DMS79 treated with DMSO at 0.1 percent for 48 hours (cell line): ENCODE data around the gene ASIC4.

ENCODE experiments used
- DNase-seq: peaks from one replicate; lab custom pipeline; 2025; lab: John Stamatoyannopoulos, UW

The ASIC4 gene

DNA sequence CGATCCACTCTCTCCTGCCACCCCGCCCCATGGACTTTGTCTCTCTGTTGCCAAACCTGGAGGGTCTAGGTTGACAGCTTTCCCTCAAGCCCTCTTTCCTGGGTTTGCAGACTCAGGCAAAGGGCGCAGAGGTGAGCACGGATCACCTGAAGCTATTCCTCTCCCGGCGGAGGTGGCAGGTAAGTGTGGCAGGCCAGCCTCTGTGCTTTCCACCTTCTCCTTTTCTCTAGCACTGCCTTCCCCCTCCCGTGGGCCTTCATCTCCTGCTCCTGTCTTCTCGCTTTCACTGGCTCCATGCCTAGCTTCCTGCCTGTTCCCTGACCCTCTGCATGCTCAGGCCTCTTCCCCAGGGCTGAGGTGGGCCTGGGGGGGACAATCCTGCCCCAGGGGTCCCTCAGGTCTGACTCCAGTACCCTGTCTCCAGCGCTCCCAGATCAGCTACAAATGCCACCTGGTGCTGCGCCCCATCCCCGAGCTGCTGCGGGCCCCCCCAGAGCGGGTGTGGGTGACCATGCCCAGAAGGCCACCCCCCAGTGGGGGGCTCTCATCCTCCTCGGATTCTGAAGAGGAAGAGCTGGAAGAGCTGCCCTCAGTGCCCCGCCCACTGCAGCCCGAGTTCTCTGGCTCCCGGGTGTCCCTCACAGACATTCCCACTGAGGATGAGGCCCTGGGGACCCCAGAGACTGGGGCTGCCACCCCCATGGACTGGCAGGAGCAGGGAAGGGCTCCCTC, 31.4 kb upstream of the ASIC4 start:
- DNase-seq, result no peak

GRCh38 chr2:219483451-219484342, 30.6 kb upstream of the ASIC4 start:
- no peak for DNase-seq

DNA sequence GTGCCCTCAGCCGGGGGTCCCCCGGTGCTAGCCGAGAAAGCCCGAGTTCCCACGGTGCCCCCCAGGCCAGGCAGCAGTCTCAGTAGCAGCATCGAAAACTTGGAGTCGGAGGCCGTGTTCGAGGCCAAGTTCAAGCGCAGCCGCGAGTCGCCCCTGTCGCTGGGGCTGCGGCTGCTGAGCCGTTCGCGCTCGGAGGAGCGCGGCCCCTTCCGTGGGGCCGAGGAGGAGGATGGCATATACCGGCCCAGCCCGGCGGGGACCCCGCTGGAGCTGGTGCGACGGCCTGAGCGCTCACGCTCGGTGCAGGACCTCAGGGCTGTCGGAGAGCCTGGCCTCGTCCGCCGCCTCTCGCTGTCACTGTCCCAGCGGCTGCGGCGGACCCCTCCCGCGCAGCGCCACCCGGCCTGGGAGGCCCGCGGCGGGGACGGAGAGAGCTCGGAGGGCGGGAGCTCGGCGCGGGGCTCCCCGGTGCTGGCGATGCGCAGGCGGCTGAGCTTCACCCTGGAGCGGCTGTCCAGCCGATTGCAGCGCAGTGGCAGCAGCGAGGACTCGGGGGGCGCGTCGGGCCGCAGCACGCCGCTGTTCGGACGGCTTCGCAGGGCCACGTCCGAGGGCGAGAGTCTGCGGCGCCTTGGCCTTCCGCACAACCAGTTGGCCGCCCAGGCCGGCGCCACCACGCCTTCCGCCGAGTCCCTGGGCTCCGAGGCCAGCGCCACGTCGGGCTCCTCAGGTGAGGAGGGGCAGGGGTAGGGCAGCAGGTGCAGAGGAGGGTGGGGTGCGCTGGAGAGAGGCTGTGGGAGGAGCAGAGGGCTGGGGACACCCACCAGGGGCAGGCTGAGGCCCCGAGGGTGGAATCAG, 29.7 kb upstream of the ASIC4 start:
- peak; percentile 45 for DNase-seq

DNA sequence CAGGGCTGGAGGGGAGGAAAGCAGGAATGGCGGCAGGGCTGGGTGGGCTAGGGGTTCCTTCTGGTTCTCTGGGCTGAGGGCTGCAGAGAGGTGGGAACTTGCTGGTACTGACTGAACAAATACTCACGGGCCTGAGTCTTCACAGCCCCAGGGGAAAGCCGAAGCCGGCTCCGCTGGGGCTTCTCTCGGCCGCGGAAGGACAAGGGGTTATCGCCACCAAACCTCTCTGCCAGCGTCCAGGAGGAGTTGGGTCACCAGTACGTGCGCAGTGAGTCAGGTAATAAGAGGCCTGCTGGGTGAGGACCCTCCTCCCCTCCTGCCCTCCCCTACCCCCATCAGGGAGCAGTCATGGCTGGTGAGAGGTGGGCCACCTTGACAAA, 29.1 kb upstream of the ASIC4 start:
- DNase-seq, result no peak

DNA sequence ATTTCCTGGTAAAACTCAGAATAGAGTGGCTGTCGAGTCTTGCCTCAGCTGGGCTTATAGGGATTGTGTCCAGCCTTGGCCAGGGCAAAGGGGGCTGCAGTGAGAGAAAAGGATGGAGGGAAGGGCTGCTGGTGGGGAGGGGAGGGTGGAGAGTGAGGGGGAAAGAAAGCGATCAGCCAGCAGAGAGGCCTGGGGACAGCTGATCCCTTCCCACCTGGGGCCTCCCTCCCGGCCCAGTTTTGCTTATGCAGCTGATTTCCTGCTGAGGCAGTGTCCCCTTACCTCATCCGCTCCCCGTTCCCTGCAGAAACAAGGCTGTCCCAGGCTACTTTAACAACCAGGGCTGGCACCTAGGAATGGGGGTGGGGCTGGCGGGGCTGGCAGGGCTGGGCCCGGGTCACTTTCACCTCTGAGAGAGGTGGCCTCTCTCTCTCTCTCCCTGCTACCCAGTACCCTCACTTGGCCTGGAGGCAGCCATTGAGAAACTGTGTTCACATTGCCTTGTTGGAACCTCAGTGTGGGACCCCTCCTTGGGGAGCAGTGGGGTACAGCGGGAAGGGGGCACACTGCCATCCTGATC, 27.8 kb upstream of the ASIC4 start:
- DNase-seq, result no peak

GRCh38 chr2:219488149-219488843, 26.0 kb upstream of the ASIC4 start:
- no peak for DNase-seq

- DNase-seq, result no peak
Measured at GRCh38 chr2:219488844-219489194, 25.5 kb upstream of the ASIC4 start.

DNA sequence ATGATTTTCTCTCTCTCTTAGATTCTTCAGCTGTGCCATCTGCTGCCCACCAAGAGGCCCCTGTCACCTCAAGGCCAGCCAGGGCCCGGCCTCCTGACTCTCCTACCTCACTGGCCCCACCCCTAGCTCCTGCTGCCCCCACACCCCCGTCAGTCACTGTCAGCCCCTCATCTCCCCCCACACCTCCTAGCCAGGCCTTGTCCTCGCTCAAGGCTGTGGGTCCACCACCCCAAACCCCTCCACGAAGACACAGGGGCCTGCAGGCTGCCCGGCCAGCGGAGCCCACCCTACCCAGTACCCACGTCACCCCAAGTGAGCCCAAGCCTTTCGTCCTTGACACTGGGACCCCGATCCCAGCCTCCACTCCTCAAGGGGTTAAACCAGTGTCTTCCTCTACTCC, 25.0 kb upstream of the ASIC4 start:
- no peak for DNase-seq

DNA sequence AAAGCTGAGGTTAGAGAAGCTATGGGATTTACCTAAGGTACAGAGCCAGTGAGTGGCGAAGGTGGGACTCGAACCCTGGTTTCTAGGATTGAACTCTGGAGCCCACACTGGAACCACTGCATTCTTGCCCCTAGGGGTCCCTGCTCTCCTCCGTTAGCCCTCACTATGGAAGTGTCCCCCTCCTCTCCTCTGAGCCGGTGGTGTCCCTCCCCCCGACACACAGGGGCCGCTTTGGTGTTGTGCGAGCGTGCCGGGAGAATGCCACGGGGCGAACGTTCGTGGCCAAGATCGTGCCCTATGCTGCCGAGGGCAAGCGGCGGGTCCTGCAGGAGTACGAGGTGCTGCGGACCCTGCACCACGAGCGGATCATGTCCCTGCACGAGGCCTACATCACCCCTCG, 24.1 kb upstream of the ASIC4 start:
- DNase-seq, result no peak

DNA sequence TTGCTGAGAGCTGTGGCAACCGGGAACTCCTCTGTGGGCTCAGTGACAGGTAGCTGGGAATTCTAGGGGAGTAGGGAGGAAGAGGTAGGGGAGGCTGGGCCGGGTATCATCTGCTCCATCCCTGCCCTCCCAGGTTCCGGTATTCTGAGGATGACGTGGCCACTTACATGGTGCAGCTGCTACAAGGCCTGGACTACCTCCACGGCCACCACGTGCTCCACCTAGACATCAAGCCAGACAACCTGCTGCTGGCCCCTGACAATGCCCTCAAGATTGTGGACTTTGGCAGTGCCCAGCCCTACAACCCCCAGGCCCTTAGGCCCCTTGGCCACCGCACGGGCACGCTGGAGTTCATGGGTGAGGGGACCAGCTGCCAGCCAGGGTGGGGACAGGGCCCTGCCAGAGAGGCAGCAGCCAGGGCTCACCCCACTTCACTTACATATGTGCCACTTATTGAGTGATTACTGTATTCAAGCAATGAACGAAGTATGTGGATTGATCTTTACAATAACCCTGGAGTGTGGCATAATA, 23.6 kb upstream of the ASIC4 start:
- DNase-seq, result no peak

DNA sequence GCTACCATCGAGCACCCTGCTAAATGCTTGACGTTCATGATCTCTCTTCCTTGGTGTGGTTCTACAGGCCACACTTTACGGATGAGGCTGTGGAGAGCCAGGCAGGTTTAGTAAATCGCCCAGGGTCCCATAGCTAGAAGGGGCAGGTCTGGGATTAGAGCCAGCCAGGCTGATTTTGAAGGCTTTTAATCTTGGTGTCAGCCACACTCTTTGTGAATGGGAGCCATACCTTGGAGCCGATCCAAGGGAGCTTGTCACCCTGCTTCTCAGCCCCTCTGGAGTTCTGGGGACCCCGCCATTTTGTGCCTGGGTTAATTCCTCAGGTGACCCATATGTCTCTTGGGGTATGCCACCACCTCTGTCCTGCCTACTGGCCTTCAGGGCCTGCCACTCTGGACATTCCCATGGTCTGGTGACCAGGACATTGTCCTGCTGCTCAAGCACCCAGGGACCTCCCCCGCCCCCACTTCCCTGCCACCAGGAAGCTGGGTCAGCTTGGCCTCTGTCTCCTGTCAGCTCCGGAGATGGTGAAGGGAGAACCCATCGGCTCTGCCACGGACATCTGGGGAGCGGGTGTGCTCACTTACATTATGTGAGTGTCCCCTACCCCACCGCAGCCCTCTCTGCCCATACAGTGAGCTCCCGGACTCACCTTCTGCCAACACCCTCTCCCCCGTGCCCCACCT, 22.9 kb upstream of the ASIC4 start:
- no peak for DNase-seq

- no peak for DNase-seq
Measured at GRCh38 chr2:219492575-219492974, 21.7 kb upstream of the ASIC4 start.

GRCh38 chr2:219493086-219493485, 21.2 kb upstream of the ASIC4 start:
- DNase-seq, result no peak

DNA sequence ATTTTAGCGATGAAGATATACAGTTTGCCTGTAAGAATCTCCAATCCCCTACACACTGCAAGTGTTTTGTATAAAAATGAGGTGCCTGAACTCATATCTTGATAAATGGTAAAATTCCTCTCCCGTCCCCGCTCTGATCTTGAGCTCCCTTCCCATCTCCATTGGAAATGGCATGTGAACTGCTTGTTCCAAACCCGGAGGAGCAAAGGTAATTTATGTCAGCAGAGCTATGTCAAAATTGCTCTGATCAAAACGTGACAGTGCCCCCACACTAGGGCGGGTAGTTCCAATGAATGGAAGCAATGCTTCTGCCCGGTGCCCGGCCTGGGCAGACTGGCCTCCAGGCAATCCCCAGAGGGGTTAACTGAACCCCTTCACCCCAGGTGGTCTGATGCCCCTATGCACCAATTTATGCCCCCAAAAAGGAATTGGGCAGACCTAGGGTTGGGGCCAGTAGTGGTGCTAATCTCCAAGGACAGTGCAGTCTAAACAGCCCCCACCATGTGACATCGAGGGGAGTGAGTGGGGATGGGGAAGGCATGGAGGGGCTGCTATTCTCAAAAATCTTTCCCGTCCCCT, 19.2 kb upstream of the ASIC4 start:
- DNase-seq, result no peak

DNA sequence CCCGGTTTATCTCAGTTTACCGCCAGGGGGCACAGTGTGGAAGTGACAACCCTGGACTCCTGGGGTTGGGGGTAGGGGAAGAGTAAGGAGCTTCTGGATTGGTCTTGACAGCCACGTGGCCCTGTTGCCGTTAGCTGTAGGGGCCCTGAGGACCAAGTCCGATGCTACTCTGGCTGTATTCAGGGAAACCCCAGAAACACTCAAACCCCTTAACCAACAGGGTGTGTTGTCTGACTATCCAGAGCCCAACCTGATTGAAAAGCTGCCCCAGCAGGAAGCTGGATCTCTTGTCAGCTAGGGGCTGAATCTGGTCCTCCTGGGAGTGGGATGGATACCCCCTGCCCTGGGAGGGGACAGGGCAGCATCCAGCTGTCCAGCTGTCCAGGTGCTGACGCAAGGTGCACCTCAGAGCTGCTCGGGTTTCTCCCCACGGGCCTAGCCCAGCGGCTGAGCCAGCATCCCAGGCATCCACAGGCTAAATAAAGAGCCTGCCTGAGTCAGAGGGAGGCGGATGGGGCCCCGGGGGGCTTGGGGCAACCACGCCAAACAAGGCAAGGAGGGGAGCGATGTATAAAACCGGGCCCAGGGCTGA, 18.7 kb upstream of the ASIC4 start:
- DNase-seq, result peak; percentile 9

DNA sequence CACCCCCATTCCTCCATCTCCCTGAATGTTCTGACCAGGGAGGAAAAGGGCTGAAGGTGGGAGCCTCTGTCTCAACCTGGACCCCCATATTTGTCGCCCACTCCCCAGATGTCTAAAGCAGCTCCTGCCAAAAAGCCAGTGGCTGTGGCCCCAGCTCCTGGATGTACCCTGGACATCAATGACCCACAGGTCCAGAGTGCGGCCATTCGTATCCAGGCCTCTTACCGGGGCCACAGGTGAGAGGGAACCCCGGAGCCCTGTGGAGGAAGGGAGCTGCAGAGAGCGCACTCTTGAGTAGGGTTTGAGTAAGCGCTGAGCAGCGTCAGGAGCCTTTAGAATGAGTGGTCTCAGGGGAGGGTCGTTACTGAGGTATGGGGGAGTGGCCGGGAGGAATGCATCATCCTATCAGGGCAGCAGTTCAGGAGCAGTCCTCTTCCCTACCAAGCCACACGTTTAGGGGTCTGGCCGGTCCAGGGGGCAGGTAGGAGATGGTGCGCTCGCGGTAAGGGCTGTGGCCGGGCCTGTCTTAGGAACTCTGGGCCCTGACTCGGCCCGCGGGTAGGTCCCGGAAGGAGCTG, 17.9 kb upstream of the ASIC4 start:
- peak; percentile 38 for DNase-seq

DNA sequence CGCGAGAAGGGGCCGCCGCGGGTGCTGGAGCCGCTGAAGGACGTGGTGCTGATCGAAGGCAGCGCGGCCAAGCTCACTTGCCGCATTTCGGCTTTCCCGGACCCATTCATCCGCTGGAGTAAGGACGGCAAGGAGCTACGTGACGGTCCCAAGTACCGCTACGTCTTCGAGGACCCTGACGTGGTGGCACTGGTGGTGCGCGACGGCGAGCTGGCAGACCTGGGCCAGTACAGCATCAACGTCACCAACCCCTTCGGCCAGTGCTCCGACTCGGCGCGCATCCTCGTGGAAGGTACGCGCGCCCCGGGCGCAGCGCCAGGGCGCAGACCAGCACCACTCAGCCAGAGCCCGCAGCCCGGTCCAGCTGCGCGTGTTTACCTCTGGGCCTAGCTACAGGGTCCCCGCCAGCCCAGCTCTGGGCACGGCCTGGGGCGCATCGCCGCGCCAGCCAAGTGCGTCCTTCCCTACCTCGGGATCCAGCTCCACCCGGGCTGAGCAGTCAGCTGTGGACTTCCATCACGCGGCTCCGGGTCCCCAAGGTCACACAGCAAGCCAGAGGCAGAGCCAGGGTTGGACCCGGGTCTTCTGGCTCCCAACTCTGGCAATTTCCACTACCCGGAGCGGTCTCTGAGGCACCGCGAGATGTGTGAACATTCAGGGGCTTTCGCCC, 17.3 kb upstream of the ASIC4 start:
- peak; percentile 38 for DNase-seq

DNA sequence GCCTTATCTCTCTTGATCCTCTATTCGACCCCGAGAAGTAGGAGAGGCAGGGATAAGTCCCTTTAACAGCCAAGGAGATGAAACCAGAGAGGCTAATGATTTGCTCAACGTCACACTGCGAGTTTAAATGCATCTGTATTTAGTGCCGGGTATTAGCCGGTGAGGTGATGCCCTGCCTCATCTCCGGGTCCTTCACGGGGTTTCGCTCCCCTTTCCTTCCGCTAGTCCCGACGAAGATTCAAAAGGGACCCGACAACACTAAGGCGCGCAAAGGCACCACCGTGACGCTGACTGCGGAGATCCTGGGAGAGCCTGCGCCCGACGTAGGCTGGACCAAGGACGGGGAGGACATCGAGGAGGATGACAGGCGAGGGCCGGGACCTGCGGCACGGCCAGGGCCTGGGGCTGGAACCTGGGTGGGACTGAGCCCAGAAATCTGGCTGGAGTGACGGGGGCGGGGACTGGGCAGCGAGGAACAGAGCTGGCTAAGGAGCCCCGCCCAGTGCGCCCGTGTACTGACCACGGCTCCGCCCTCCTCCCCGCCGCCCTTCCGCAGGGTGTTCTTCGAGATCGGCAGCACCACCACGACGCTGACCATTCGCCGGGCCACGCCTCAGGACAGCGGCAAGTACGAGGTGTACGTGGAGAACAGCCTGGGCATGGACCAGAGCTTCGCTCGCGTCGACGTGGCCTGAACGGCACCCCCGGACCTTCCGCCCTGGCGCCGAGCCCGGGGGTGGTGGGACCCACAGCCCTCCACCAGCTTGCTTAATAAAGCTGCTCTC, 16.6 kb upstream of the ASIC4 start:
- DNase-seq, result no peak
